Peyer's patch (tissue), 4 donors: ENCODE results near the gene SLC39A3.

ENCODE experiments used
- CTCF ChIP-seq, 6 experiments: fragments of 450-650 bp in 4 of 6; fragments of 200-600 bp in 2 of 6; sonication (generic) in 1 of 6; IDR thresholded peaks; one replicate each; pipeline ENCODE4 v1.5.1; 2017 to 2019; ENCODE audit warnings: antibody characterized with exemption in 6 of 6, mild to moderate bottlenecking in 3 of 6, moderate library complexity in 1 of 6
- POLR2A ChIP-seq, 2 donors: fragments of 450-650 bp; IDR thresholded peaks; one replicate each; pipeline ENCODE4 v1.5.1; 2017; ENCODE audit warnings: antibody characterized with exemption in 2 of 2, mild to moderate bottlenecking in 2 of 2, moderate library complexity in 2 of 2

GRCh38 chr19:2693492-2694160 is 46.2 kb downstream of the SLC39A3 start:
- no peak for TF ChIP-seq CTCF (IDR thresholded peaks at IDR 0.05)
- TF ChIP-seq POLR2A (IDR thresholded peaks at IDR 0.05): no peak
